Endothelial cell (in vitro differentiated cells): ENCODE data around the gene AMIGO3. TPM values are rescaled to one million over a fixed set of nuclear protein-coding genes. Genes with fewer than 3 reads are reported as not detected.

ENCODE experiments used
- total RNA-seq: library from RNA; stranded (reverse); fragmentation: NEBNext Ultra II Directional; extraction: Animal tissue kit (Norgen Biotek cat#: 25700); gene quantifications from one replicate; pipeline ENCODE4 v1.2.1, GENCODE V29; 2021; ENCODE audit not compliant: unreplicated experiment

Gene AMIGO3
- total RNA-seq, 1 donor from 2014 or later: 0.56 TPM

Other genes with a start within 250 kb of the AMIGO3 start
- gene DAG1, start 249.4 kb downstream of the AMIGO3 start, total RNA-seq: 54.8 TPM
- gene BSN, start 165.2 kb downstream of the AMIGO3 start, total RNA-seq: 2.4 TPM
- 71.1 TPM for gene APEH, start 45.3 kb downstream of the AMIGO3 start, total RNA-seq
- gene MST1, start 30.2 kb downstream of the AMIGO3 start, total RNA-seq: 22.0 TPM
- gene RNF123, start 30.1 kb downstream of the AMIGO3 start, total RNA-seq: 42.3 TPM
- gene GMPPB, start 4.3 kb upstream of the AMIGO3 start, total RNA-seq: 21.3 TPM
- gene IP6K1, start 66.9 kb upstream of the AMIGO3 start, total RNA-seq: 56.4 TPM
- 1.1 TPM for gene CDHR4, start 80.2 kb upstream of the AMIGO3 start, total RNA-seq
- 57.6 TPM for gene INKA1, start 83.6 kb upstream of the AMIGO3 start, total RNA-seq
- 6.0 TPM for gene UBA7, start 94.3 kb upstream of the AMIGO3 start, total RNA-seq
- gene TRAIP, start 136.9 kb upstream of the AMIGO3 start, total RNA-seq: 6.2 TPM
- gene CAMKV, start 150.2 kb upstream of the AMIGO3 start, total RNA-seq: 0.67 TPM
- 0.67 TPM for gene MST1R, start 184.2 kb upstream of the AMIGO3 start, total RNA-seq
- gene MON1A, start 210.1 kb upstream of the AMIGO3 start, total RNA-seq: 6.1 TPM
- 76.2 TPM for gene RBM6, start 220.5 kb upstream of the AMIGO3 start, total RNA-seq